Heart left ventricle (tissue), 16 donors: ENCODE results near the gene SREBF1. TPM values are rescaled to one million over a fixed set of nuclear protein-coding genes. Genes with fewer than 3 reads are reported as not detected.

Source experiments
- ATAC-seq, 4 donors: fragments of 200-7000 bp; cut with Tn5 transposase; one replicate each; pipeline ENCODE4 v1.9.1; 2020 to 2022; ENCODE audit warnings: moderate library complexity in 4 of 4, mild to moderate bottlenecking in 3 of 4, moderate number of reproducible peaks in 1 of 4
- DNase-seq, 5 donors: peaks; one replicate each; pipeline ENCODE4 v3.0.0-alpha.2; 2020
- H3K27ac ChIP-seq, 12 donors: fragments of 200-600 bp; sonication (generic) in 4 of 12; one replicate each; pipeline versions ENCODE4 v1.5.0 to v1.8.0; 2016 to 2022; ENCODE audit warnings: mild to moderate bottlenecking in 2 of 12
- H3K27me3 ChIP-seq, 9 donors: fragments of 200-600 bp; sonication (generic) in 2 of 9; one replicate each; pipeline versions ENCODE4 v1.5.1 to v1.8.0; 2016 to 2022; ENCODE audit warnings: mild to moderate bottlenecking in 3 of 9
- H3K36me3 ChIP-seq, 9 donors: fragments of 200-600 bp; sonication (generic) in 2 of 9; one replicate each; pipeline versions ENCODE4 v1.5.0 to v1.8.0; 2018 to 2022; ENCODE audit warnings: mild to moderate bottlenecking in 2 of 9
- H3K4me1 ChIP-seq, 12 donors: fragments of 200-600 bp; sonication (generic) in 4 of 12; one replicate each; pipeline versions ENCODE4 v1.5.0 to v1.8.0; 2016 to 2022; ENCODE audit warnings: mild to moderate bottlenecking in 3 of 12
- H3K4me3 ChIP-seq, 12 donors: fragments of 200-600 bp; sonication (generic) in 4 of 12; one replicate each; pipeline versions ENCODE4 v1.5.0 to v1.8.0; 2017 to 2022; ENCODE audit warnings: mild to moderate bottlenecking in 9 of 12, moderate library complexity in 4 of 12
- H3K9me3 ChIP-seq, 12 donors: fragments of 200-600 bp; sonication (generic) in 4 of 12; one replicate each; pipeline versions ENCODE4 v1.5.0 to v1.8.0; 2016 to 2022; ENCODE audit warnings: mild to moderate bottlenecking in 1 of 12
- POLR2A ChIP-seq, 2 donors: fragments of 450-650 bp; IDR thresholded peaks; one replicate each; pipeline ENCODE4 v1.6.1; 2017; ENCODE audit warnings: antibody characterized with exemption in 2 of 2, mild to moderate bottlenecking in 2 of 2, moderate library complexity in 2 of 2
- WGBS, 4 donors: extraction: QIAGEN DNeasy Blood & Tissue Kit in 2 of 4; methylation state at CpG; one replicate each; pipeline versions ENCODE4 v1.1.5 to v1.1.7; 2013 to 2018; 5-methylcytosine and 5-hydroxymethylcytosine counted together
- intact Hi-C, 10 donors: fragments of 100-400 bp; cut with DNase I; formaldehyde crosslinking; loops; one replicate each; pipeline versions ENCODE4 v1.11.1 to v1.14.2; 2022
- polyA plus RNA-seq, 2 donors: library from polyadenylated mRNA; stranded (reverse); fragments of 200-250 nt; gene quantifications; one replicate each; pipeline ENCODE4 v1.2.3, GENCODE V29; 2013
- total RNA-seq, 9 donors: library from RNA; depleted of rRNA in 2 of 9; stranded (reverse); fragments of >200 nt in 2 of 9; fragmentation: NEBNext Ultra II Directional in 3 of 9; extraction: Animal tissue kit (Norgen Biotek cat#: 25700) in 3 of 9; gene quantifications; one replicate each; pipeline versions ENCODE4 v1.1.0 to v1.2.4, GENCODE V29; 2016 to 2023
- TF ChIP-seq, protein P1 (sequence below), 12 donors: fragments of 200-600 bp; sonication (generic) in 4 of 12; IDR thresholded peaks; one replicate each; pipeline versions ENCODE4 v1.5.0 to v1.8.0; 2018 to 2022; ENCODE audit warnings: antibody characterized with exemption in 12 of 12, mild to moderate bottlenecking in 5 of 12
- donor health status: ischemic (EF 13 %, LVEDD 7.1; RV severe dilation, severe dysfunction).
- donor health status: healthy with polysubstance abuse.
- donor health status: DM: no; HTN: yes; CAD: no.
- donor health status: DM: no; HTN: no; CAD: no.
- donor health status: ischemic (EF 25% LVEDD 6.9; RV normal size, moderate dysfunction).
- donor health status: ischemic (EF 25% LVEDD 5.7; RV mildly dilated, moderate dysfunction).
- donor health status: healthy.
- donor health status: DM: yes; HTN: yes; CAD: no.
- donor health status: ischemic (EF 35%, LVEDD 5.7; RV mildly dilated, moderate dysfunction).
- donor health status: nonischemic (EF 11% LVEDD 7.7; RV severe dilation, severe dysfunction).
- donor health status: DM: yes; HTN: yes; CAD: no.
- donor health status: PGD.
- donor health status: ischemic (EF 29% LVEDD 5.4; RV normal size, mild dysfunction).
- donor health status: nonischemic (EF 23%, LVEDD 6.1; RV moderate dilation, normal function).

Gene SREBF1
- total and polyA plus RNA-seq, 11 donors: 12.8 to 55.2 (median 21.4) TPM

DNA sequence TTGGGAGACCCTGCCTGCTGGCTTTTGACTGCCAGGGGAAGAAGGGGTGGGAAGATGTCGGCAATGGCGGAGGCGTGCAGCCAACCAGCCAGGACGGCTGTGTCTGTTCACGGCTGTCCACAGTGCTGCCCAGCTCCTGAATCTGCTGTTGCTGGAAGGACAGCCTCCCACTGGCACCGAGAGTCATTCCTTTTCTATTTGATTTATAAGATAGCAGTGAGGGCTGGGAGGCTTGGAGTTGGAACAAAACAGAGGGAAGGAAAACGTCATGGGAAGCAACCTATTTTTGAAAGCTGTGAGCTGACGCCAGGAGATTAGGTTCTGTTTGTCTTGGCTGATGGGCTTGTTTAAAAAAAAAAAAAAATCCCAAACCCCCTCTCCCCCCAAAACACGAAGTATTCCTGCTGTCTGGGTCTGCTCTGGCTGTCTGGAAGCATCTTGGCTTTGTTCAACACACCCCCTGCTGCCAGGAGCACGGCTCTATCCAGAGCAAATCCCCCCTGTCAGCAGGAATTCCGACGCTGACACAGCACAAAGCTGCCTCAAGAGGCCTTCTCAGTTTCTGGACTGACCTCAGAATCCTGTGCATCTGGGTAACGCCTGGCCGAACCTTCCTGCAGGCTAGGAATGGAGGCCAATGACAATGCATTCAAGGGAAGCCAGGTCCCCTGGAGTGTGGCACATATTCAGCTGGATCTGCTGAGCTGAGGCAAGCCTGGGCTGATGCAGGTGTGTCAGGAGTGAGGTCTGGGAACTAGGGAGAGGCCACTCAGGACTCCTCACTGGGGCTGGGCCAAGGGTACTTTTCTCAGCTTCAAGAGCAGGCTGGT, 41.0 kb upstream of the SREBF1 start:
- 2 to 12% (median 6%) methylated on average over 14 of the region's 14 CpGs for WGBS, 4 donors
- peak; percentile 84 to 92 (median 85) for DNase-seq
- Histone ChIP-seq H3K4me1 (peaks cover 16 to 66% (median 50%) of the 10 kb centered on the region in 12 donors), H3K27me3 (no peaks in the 10 kb centered on the region), H3K4me3 (peak overlapping the region in 2 of 12 donors; percentile 8 to 21), H3K9me3 (no peaks in the 10 kb centered on the region), H3K36me3 (peaks cover 0 to 77% (median 53%) of the 10 kb centered on the region in 9 donors), H3K27ac (peak overlapping the region; percentile 71 to 98 (median 90))
- peak; percentile 86 to 88 (median 88) for ATAC-seq
- TF ChIP-seq, protein P1, sequence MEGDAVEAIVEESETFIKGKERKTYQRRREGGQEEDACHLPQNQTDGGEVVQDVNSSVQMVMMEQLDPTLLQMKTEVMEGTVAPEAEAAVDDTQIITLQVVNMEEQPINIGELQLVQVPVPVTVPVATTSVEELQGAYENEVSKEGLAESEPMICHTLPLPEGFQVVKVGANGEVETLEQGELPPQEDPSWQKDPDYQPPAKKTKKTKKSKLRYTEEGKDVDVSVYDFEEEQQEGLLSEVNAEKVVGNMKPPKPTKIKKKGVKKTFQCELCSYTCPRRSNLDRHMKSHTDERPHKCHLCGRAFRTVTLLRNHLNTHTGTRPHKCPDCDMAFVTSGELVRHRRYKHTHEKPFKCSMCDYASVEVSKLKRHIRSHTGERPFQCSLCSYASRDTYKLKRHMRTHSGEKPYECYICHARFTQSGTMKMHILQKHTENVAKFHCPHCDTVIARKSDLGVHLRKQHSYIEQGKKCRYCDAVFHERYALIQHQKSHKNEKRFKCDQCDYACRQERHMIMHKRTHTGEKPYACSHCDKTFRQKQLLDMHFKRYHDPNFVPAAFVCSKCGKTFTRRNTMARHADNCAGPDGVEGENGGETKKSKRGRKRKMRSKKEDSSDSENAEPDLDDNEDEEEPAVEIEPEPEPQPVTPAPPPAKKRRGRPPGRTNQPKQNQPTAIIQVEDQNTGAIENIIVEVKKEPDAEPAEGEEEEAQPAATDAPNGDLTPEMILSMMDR (IDR thresholded peaks at IDR 0.05): peak in 4 of 12 donors; percentile 21 to 39 (median 24)
- no peak for TF ChIP-seq POLR2A (IDR thresholded peaks at IDR 0.05)
- intact Hi-C loops: loop anchor here in 5 of 10 donors (5.0 kb wide), 3 partner anchors 40 to 95 kb away; partner anchors contain the start of genes DRC3 (in 1 of the 5) and TOM1L2 (in 1 of the 5)

DNA sequence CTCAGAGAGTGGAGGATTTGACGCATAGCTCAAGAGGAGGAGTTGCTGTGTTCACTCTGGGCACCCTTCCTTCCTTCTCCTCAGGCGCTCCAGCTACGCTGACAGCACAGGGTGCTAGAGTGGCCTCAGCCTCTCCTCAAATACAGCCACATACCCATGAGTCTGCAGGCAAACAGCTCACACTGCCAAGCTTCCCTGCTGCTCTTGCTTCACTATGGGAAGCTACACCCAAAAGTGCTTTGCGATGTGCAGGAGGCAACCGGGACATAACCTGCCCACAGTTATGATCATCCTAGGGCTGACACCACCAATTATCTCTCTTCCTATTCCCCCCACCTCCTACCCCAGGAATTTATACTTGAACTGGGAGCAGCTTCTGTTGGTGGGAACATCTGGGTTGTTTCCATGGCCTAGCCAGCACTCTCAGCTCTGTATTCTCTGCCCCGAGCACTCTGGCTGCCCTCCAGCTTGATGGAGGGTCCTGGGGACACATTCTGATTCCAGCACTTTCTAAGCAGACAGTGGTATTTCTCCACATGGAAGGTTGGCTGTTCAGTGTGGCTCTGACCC, 40.3 kb upstream of the SREBF1 start:
- H3K4me3 ChIP-seq: peak overlapping the region in 2 of 12 donors; percentile 8 to 21
- DNase-seq (peak in 4 of 5 donors; percentile 41 to 84 (median 79)), ATAC-seq (peak; percentile 44 to 80 (median 66))
- peaks cover 16 to 72% (median 52%) of the 10 kb centered on the region in 12 donors for H3K4me1 ChIP-seq
- H3K36me3 ChIP-seq: peaks cover 0 to 73% (median 48%) of the 10 kb centered on the region in 9 donors
- TF ChIP-seq, protein P1 (IDR thresholded peaks at IDR 0.05): no peak
- TF ChIP-seq POLR2A (IDR thresholded peaks at IDR 0.05): no peak
- 14 to 27% (median 23%) methylated on average over 5 to 6 of the region's 6 CpGs for WGBS, 4 donors
- intact Hi-C loops: loop anchor here in 5 of 10 donors (5.0 kb wide), 3 partner anchors 40 to 95 kb away; partner anchors contain the start of genes DRC3 (in 1 of the 5) and TOM1L2 (in 1 of the 5)
- H3K27me3 ChIP-seq: no peaks in the 10 kb centered on the region
- no peaks in the 10 kb centered on the region for H3K9me3 ChIP-seq
- H3K27ac ChIP-seq: peak overlapping the region; percentile 71 to 98 (median 90)

GRCh38 chr17:17874478-17874877, 37.7 kb upstream of the SREBF1 start:
- WGBS, 4 donors: 7 to 21% (median 10%) methylated on average over 1 of the region's 1 CpG
- peak in 3 of 5 donors; percentile 35 to 62 (median 50) for DNase-seq

More at GRCh38 chr17:17874478-17874877, 37.7 kb upstream of the SREBF1 start:
- Histone ChIP-seq H3K4me1 (peaks cover 16 to 76% (median 54%) of the 10 kb centered on the region in 12 donors), H3K4me3 (no peak overlapping the region), H3K36me3 (peaks cover 0 to 47% (median 31%) of the 10 kb centered on the region in 9 donors), H3K9me3 (no peaks in the 10 kb centered on the region), H3K27ac (peak overlapping the region in 10 of 12 donors; percentile 15 to 97 (median 90)), H3K27me3 (no peaks in the 10 kb centered on the region)
- intact Hi-C loops: no loop called here
- TF ChIP-seq POLR2A (IDR thresholded peaks at IDR 0.05): no peak
- TF ChIP-seq, protein P1 (IDR thresholded peaks at IDR 0.05): no peak
- peak in 1 of 4 donors; percentile 37 for ATAC-seq
